ENCODE measurements around the gene PCDH15. TPM values are rescaled to one million over a fixed set of nuclear protein-coding genes. Genes with fewer than 3 reads are reported as not detected.

Gene PCDH15
- total RNA-seq, 1 donor from 2014 or later = 21.7 TPM

DNA sequence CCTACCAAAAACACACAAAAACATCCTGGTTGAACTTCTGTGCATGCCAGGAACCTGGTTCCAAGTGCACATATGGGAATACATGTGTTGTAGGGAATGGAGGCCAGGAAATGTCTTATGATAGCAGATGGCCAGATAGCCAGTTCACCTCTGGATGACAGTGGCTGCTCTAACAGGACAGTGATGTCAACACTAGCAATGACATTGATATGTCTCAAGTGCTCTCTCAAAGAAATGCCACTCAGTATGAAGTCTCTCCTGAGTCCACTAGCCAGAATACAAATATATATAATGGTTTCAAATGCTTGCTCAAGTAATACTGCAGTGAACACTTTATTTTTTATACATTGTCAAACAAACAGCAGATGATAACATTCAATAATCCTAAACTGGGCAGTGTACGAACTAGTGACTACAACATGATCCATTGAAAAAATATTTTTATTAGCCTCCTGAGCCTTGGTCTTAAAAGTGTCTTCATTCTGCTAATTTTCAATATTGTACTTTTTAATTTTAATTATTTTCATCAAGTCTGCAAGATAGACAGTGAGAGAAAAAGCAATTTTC is 26.0 kb upstream of the PCDH15 start:
- Mint-ChIP-seq H3K27me3 (ENCODE audit: low read depth) (no peaks in the 10 kb centered on the region), H3K4me1 (no peaks in the 10 kb centered on the region), H3K4me3 (no peak overlapping the region), H3K9me3 (peaks cover 2% of the 10 kb centered on the region), H3K36me3 (ENCODE audit: low read depth) (no peaks in the 10 kb centered on the region), H3K27ac (ENCODE audit: unreplicated experiment) (no peak overlapping the region)
- TF ChIP-seq, protein P1, sequence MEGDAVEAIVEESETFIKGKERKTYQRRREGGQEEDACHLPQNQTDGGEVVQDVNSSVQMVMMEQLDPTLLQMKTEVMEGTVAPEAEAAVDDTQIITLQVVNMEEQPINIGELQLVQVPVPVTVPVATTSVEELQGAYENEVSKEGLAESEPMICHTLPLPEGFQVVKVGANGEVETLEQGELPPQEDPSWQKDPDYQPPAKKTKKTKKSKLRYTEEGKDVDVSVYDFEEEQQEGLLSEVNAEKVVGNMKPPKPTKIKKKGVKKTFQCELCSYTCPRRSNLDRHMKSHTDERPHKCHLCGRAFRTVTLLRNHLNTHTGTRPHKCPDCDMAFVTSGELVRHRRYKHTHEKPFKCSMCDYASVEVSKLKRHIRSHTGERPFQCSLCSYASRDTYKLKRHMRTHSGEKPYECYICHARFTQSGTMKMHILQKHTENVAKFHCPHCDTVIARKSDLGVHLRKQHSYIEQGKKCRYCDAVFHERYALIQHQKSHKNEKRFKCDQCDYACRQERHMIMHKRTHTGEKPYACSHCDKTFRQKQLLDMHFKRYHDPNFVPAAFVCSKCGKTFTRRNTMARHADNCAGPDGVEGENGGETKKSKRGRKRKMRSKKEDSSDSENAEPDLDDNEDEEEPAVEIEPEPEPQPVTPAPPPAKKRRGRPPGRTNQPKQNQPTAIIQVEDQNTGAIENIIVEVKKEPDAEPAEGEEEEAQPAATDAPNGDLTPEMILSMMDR (conservative IDR thresholded peaks at IDR 0.05) = no peak
- DNase-seq (ENCODE audit: low read depth, low spot score) = no peak

GRCh38 chr10:54815583-54815982 is 14.6 kb upstream of the PCDH15 start:
- H3K27me3 Mint-ChIP-seq (ENCODE audit: low read depth) = no peaks in the 10 kb centered on the region
- H3K4me1 Mint-ChIP-seq = no peaks in the 10 kb centered on the region
- no peaks in the 10 kb centered on the region for H3K9me3 Mint-ChIP-seq
- TF ChIP-seq, protein P1 (conservative IDR thresholded peaks at IDR 0.05) = no peak
- H3K4me3 Mint-ChIP-seq = no peak overlapping the region
- no peaks in the 10 kb centered on the region for H3K36me3 Mint-ChIP-seq (ENCODE audit: low read depth)
- H3K27ac Mint-ChIP-seq (ENCODE audit: unreplicated experiment) = no peak overlapping the region
- no peak for DNase-seq (ENCODE audit: low read depth, low spot score)

DNA sequence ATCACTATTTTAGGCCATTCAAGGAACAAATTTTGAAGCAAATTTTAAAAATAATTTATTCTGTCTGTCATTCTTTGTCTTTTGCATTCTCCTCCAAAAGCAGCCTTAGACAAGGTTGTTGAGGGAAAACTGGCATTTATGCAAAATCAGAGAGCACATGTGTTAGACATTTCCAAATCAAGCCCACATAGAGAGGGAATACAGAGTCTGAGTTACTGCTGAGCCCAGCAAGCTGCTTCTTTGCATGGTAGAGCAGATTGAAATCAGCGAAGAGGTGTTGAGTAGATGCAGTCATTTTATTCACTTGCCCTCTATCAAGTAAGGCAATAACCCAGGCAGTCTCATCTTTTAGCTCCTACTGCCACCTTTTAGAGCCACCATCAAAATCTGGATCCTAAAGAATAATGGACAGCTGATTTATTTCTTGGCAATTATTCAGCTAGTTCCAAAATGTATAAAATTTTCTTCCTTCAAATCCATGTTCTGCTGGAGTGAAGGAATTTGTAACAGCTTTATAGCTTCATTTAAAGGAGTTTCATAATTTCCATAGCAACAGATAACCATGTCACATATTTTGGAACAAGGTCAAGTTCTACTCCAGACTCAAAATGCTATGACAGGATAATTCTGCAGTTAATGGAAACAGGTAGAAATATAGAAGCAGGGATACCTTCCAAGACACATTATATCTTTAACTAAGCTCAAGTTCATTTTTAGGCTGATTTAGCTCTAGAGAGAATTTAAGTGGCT is 7.3 kb upstream of the PCDH15 start:
- Mint-ChIP-seq H3K36me3 (ENCODE audit: low read depth) (no peaks in the 10 kb centered on the region), H3K4me3 (no peak overlapping the region), H3K27ac (ENCODE audit: unreplicated experiment) (no peak overlapping the region), H3K27me3 (ENCODE audit: low read depth) (no peaks in the 10 kb centered on the region), H3K9me3 (no peaks in the 10 kb centered on the region), H3K4me1 (peaks cover 3% of the 10 kb centered on the region)
- no peak for DNase-seq (ENCODE audit: low read depth, low spot score)
- TF ChIP-seq, protein P1 (conservative IDR thresholded peaks at IDR 0.05) = no peak

DNA sequence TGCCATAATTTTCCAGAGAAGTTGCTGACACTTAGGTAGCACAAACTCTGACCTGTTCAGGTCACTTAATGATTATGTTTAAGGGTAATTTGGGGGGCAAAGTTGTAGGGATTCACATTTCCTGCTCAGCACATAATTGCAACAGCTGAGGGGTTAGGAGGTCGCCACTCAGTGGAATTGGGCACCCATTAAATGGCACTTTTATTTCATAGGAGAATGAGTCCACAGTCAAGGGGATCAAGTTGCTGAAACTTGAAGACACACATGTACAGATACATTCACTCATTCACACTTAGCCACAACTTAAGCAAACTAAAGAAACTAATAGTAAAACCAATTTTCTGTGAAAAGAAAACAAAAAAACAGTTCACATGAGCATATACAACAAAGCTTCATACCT is 1.5 kb downstream of the PCDH15 start:
- Mint-ChIP-seq H3K9me3 (no peaks in the 10 kb centered on the region), H3K36me3 (ENCODE audit: low read depth) (no peaks in the 10 kb centered on the region), H3K27ac (ENCODE audit: unreplicated experiment) (no peak overlapping the region), H3K4me1 (peaks cover 57% of the 10 kb centered on the region), H3K27me3 (ENCODE audit: low read depth) (no peaks in the 10 kb centered on the region), H3K4me3 (peak overlapping the region; percentile 88)
- TF ChIP-seq, protein P1 (conservative IDR thresholded peaks at IDR 0.05) = no peak
- no peak for DNase-seq (ENCODE audit: low read depth, low spot score)

DNA sequence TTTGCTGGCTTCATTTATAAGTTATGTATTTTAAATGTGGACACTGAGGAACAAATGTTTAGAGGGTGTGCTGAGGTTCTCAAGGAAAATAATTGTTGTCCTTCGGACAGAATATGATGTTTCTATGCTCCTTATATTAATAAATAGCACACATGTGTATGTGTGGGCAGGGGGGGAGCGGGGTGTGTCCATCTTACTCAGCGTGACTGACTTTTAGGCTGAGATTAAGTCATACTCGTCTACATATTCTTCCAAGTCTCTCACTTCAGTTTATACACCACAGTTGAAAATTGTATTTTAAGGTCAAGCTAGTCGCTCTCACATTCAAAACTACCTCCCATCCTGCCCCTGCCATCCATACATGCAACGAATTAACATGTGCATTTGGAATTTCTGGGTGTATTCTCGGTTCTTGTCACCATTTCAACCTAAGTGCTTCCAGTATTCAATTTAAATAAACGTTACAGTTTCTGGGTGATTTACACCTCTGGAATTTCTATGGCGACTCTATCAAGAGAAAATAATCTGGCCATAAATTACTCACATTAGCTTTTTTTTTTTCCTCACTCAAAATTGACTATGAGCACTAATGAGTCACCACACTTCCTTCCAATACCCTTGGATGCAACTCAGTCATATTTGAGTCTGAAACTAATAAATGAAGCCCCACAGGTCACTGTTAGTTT is 3.3 kb downstream of the PCDH15 start:
- no peaks in the 10 kb centered on the region for H3K36me3 Mint-ChIP-seq (ENCODE audit: low read depth)
- H3K27me3 Mint-ChIP-seq (ENCODE audit: low read depth) = no peaks in the 10 kb centered on the region
- no peak for DNase-seq (ENCODE audit: low read depth, low spot score)
- H3K4me1 Mint-ChIP-seq = peaks cover 53% of the 10 kb centered on the region
- H3K4me3 Mint-ChIP-seq = peak overlapping the region; percentile 45
- peak overlapping the region; percentile 90 for H3K27ac Mint-ChIP-seq (ENCODE audit: unreplicated experiment)
- H3K9me3 Mint-ChIP-seq = no peaks in the 10 kb centered on the region
- TF ChIP-seq, protein P1 (conservative IDR thresholded peaks at IDR 0.05) = no peak

Measured in neural crest cell (in vitro differentiated cells).